SK-N-SH (cell line): ENCODE data around the gene TBC1D17. TPM values are rescaled to one million over a fixed set of nuclear protein-coding genes. Genes with fewer than 3 reads are reported as not detected.
A peak's percentile ranks its signal among the peaks of the same experiment; 100 is the strongest.

Experiments
- CTCF ChIA-PET: fragments of 300-600, 350-600 bp; formaldehyde crosslinking; extraction: SDS; loops from one replicate; lab custom pipeline; 2021; lab: Yijun Ruan, JAX
- POLR2A ChIA-PET: fragments of 350-600 bp; sonication (Branson Sonifier 250); formaldehyde crosslinking; extraction: SDS; loops from one replicate; lab custom pipeline; 2020; ENCODE audit warnings: antibody characterized with exemption, inconsistent platforms; lab: Yijun Ruan, JAX
- DNase-seq: peaks from one replicate; pipeline ENCODE4 v3.0.0; 2012
- H2AFZ ChIP-seq: fragments of 200-600 bp; sonication (generic); 2 replicates; pipeline ENCODE4 v1.8.1; 2016; ENCODE audit warnings: antibody characterized with exemption, mild to moderate bottlenecking, low read depth
- H3F3A ChIP-seq: fragments of 200-600 bp; sonication (generic); replicated peaks from 2 replicates; pipeline ENCODE3; 2016; ENCODE audit warnings: antibody characterized with exemption, mild to moderate bottlenecking; ENCODE audit not compliant: insufficient read depth
- H3K27ac ChIP-seq, 2 experiments: fragments of 200-500 bp in 1 of 2; fragments of 200-600 bp in 1 of 2; sonication (Bioruptor generic) in 1 of 2; sonication (generic), shearing (Covaris generic) in 1 of 2; 2 replicates each; pipeline versions ENCODE4 v1.5.1 to v1.6.1; 2014 to 2016; ENCODE audit warnings: low read depth in 2 of 2, inconsistent platforms in 1 of 2, low read length in 1 of 2, mild to moderate bottlenecking in 1 of 2, mixed read lengths in 1 of 2
- H3K27me3 ChIP-seq: fragments of 200-600 bp; sonication (generic), shearing (Covaris generic); 2 replicates; pipeline ENCODE4 v1.6.1; 2016; ENCODE audit warnings: mixed run types; ENCODE audit not compliant: insufficient read depth
- H3K36me3 ChIP-seq, 2 experiments: fragments of 200-500 bp in 1 of 2; fragments of 200-600 bp in 1 of 2; sonication (Bioruptor generic) in 1 of 2; sonication (generic) in 1 of 2; replicated peaks in 1 of 2; 2 replicates each; pipeline versions ENCODE3 to v1.5.1; 2014 to 2016; ENCODE audit warnings: low read length in 1 of 2, mild to moderate bottlenecking in 1 of 2; ENCODE audit not compliant: insufficient read depth in 2 of 2, control insufficient read depth in 1 of 2
- H3K4me1 ChIP-seq, 2 experiments: fragments of 200-500 bp in 1 of 2; fragments of 200-600 bp in 1 of 2; sonication (Bioruptor generic) in 1 of 2; sonication (generic), shearing (Covaris generic) in 1 of 2; 2 replicates each; pipeline versions ENCODE4 v1.5.1 to v1.6.1; 2014 to 2016; ENCODE audit warnings: low read depth in 1 of 2, low read length in 1 of 2, mixed run types in 1 of 2; ENCODE audit not compliant: insufficient read depth in 2 of 2, control insufficient read depth in 1 of 2
- H3K4me2 ChIP-seq: fragments of 200-600 bp; sonication (generic), shearing (Covaris generic); 2 replicates; pipeline ENCODE4 v1.6.1; 2017; ENCODE audit warnings: mixed run types
- H3K4me3 ChIP-seq, 2 experiments: fragments of 200-500 bp in 1 of 2; fragments of 200-600 bp in 1 of 2; sonication (Bioruptor generic) in 1 of 2; sonication (generic), shearing (Covaris generic) in 1 of 2; 2 replicates each; pipeline versions ENCODE4 v1.5.1 to v1.8.1; 2014 to 2016; ENCODE audit warnings: low read depth in 2 of 2, inconsistent platforms in 1 of 2, low read length in 1 of 2, mild to moderate bottlenecking in 1 of 2, mixed read lengths in 1 of 2, moderate library complexity in 1 of 2
- H3K79me2 ChIP-seq: fragments of 200-600 bp; sonication (generic); 2 replicates; pipeline ENCODE4 v1.8.1; 2017; ENCODE audit warnings: mild to moderate bottlenecking; ENCODE audit not compliant: insufficient read depth
- H3K9ac ChIP-seq: fragments of 200-600 bp; sonication (generic); 2 replicates; pipeline ENCODE4 v1.6.1; 2017; ENCODE audit warnings: mixed run types
- H3K9me2 ChIP-seq: fragments of 200-600 bp; sonication (generic); 2 replicates; pipeline ENCODE4 v1.6.1; 2017; ENCODE audit warnings: mixed run types
- H3K9me3 ChIP-seq: fragments of 200-600 bp; sonication (generic); 2 replicates; pipeline ENCODE4 v1.6.1; 2017; ENCODE audit warnings: mixed run types, mild to moderate bottlenecking, moderate library complexity
- H4K20me1 ChIP-seq: fragments of 200-600 bp; sonication (generic); 2 replicates; pipeline ENCODE4 v1.6.1; 2017; ENCODE audit warnings: mild to moderate bottlenecking, mixed run types; ENCODE audit not compliant: insufficient read depth
- CHD2 ChIP-seq: fragments of 150-350 bp; IDR thresholded peaks from 2 replicates; pipeline ENCODE4 v1.6.1; 2018; ENCODE audit warnings: low read length; ENCODE audit not compliant: partially characterized antibody
- CTCF ChIP-seq: fragments of 200-600 bp; sonication (generic); IDR thresholded peaks from 2 replicates; pipeline ENCODE4 v1.6.1; 2017; ENCODE audit warnings: antibody characterized with exemption, mild to moderate bottlenecking, moderate library complexity
- ELF1 ChIP-seq: IDR thresholded peaks from 2 replicates; pipeline ENCODE4 v1.4.0; 2012
- EZH2phosphoT487 ChIP-seq: fragments of 200-600 bp; sonication (generic); IDR thresholded peaks from 2 replicates; pipeline ENCODE4 v1.6.1; 2017; ENCODE audit warnings: low read depth, mixed run types, mild to moderate bottlenecking, antibody characterized with exemption, moderate library complexity, borderline replicate concordance
- FOXJ3 ChIP-seq: sonication (generic); formaldehyde crosslinking; IDR thresholded peaks from 2 replicates; pipeline ENCODE4 v1.5.1; 2020; ENCODE audit warnings: mild to moderate bottlenecking, missing genetic modification reagents
- FOXM1 ChIP-seq: IDR thresholded peaks from 2 replicates; pipeline ENCODE4 v1.4.0; 2012; ENCODE audit warnings: low read depth, mild to moderate bottlenecking
- GATA2 ChIP-seq: sonication (generic); formaldehyde crosslinking; IDR thresholded peaks from 2 replicates; pipeline ENCODE4 v1.5.0; 2020; ENCODE audit warnings: mild to moderate bottlenecking, missing genetic modification reagents
- IRF3 ChIP-seq: fragments of 150-350 bp; IDR thresholded peaks from 2 replicates; pipeline ENCODE4 v1.6.1; 2016; ENCODE audit warnings: mild to moderate bottlenecking, low read depth, low read length
- JUND ChIP-seq: IDR thresholded peaks from 2 replicates; pipeline ENCODE4 v1.4.0; 2012
- MAX ChIP-seq: IDR thresholded peaks from 2 replicates; pipeline ENCODE4 v1.4.0; 2012; ENCODE audit warnings: low read depth
- NFIC ChIP-seq: IDR thresholded peaks from 2 replicates; pipeline ENCODE4 v1.4.0; 2012; ENCODE audit warnings: borderline replicate concordance
- NRF1 ChIP-seq: IDR thresholded peaks from 2 replicates; pipeline ENCODE4 v1.6.1; 2012; ENCODE audit warnings: low read depth, mild to moderate bottlenecking, low read length
- PBX3 ChIP-seq: IDR thresholded peaks from 2 replicates; pipeline ENCODE4; 2012
- POLR2AphosphoS5 ChIP-seq: IDR thresholded peaks from 2 replicates; pipeline ENCODE4 v1.6.1; 2012; ENCODE audit warnings: low read depth, low read length
- RCOR1 ChIP-seq: fragments of 150-350 bp; IDR thresholded peaks from 2 replicates; pipeline ENCODE4 v1.6.1; 2017; ENCODE audit warnings: antibody characterized with exemption, low read length
- RXRA ChIP-seq: IDR thresholded peaks from 2 replicates; pipeline ENCODE4 v1.4.0; 2012; ENCODE audit warnings: low read depth, mild to moderate bottlenecking, borderline replicate concordance
- SIN3A ChIP-seq: IDR thresholded peaks from 2 replicates; pipeline ENCODE4 v1.6.1; 2012; ENCODE audit warnings: low read depth, mild to moderate bottlenecking, low read length, moderate library complexity, borderline replicate concordance
- SMC3 ChIP-seq: IDR thresholded peaks from 2 replicates; pipeline ENCODE4 v1.6.1; 2012; ENCODE audit warnings: low read depth, low read length, improper control_type of control experiment
- TAF1 ChIP-seq: IDR thresholded peaks from 2 replicates; pipeline ENCODE4 v1.6.1; 2012; ENCODE audit warnings: low read depth, mild to moderate bottlenecking, low read length, moderate library complexity, borderline replicate concordance
- TCF12 ChIP-seq: IDR thresholded peaks from 2 replicates; pipeline ENCODE4 v1.4.0; 2012
- TEAD4 ChIP-seq: IDR thresholded peaks from 2 replicates; pipeline ENCODE4 v1.4.0; 2012; ENCODE audit warnings: mild to moderate bottlenecking, borderline replicate concordance; ENCODE audit not compliant: insufficient read depth
- USF1 ChIP-seq: IDR thresholded peaks from 2 replicates; pipeline ENCODE4 v1.4.0; 2012; ENCODE audit warnings: low read depth, borderline replicate concordance
- ZBTB33 ChIP-seq: IDR thresholded peaks from 2 replicates; pipeline ENCODE4 v1.4.0; 2012; ENCODE audit warnings: low read depth, borderline replicate concordance
- WGBS: methylation state at CpG from one replicate; pipeline ENCODE4 v1.1.6; 2017; ENCODE audit warnings: low lambda C conversion rate; 5-methylcytosine and 5-hydroxymethylcytosine counted together
- polyA plus RNA-seq, 3 experiments: library from polyadenylated mRNA; depleted of rRNA; stranded (reverse); fragments of >200 nt; gene quantifications; 2 replicates each; pipeline ENCODE4 v1.2.3, GENCODE V29; 2012

TBC1D17 gene
- polyA plus RNA-seq, 1 of the 3 experiments (the other 2 are of a cell fraction) = 28.3 TPM

- whole genome bisulfite sequencing = 1% methylated on average over 21 of the region's 65 CpGs
- POLR2A ChIA-PET = interaction anchor here (1.3 to 3.5 kb wide), 3 partner anchors 11 to 17 kb away, joined by 9 to 22 read pairs (median 10); partner anchors contain the start of genes AKT1S1, PTOV1 and TBC1D17
- TF ChIP-seq CHD2 = peak; percentile 6
- TF ChIP-seq USF1 = peak; percentile 40; the same call in 1 of the 2 replicates
- TF ChIP-seq PBX3 = no peak; the same call in 1 of the 2 replicates
- no peak for TF ChIP-seq JUND
- no peak for TF ChIP-seq NRF1
- TF ChIP-seq TAF1 = 0 out of 2 replicates have a peak, but pooled peaks have one; percentile 22
- TF ChIP-seq SMC3 = no peak
- TF ChIP-seq FOXJ3 = peak; percentile 25; the same call in 1 of the 2 replicates
- no peak for TF ChIP-seq NFIC
- TF ChIP-seq TEAD4 = no peak
- TF ChIP-seq POLR2AphosphoS5 = peak; percentile 62
- TF ChIP-seq FOXM1 = no peak
- TF ChIP-seq RCOR1 = no peak
- TF ChIP-seq EZH2phosphoT487 = no peak
- TF ChIP-seq MAX = peak; percentile 75
- no peak for TF ChIP-seq IRF3
- TF ChIP-seq RXRA = no peak
- TF ChIP-seq GATA2 = no peak
- peak; percentile 66 for TF ChIP-seq ELF1
- TF ChIP-seq CTCF = no peak
- TF ChIP-seq SIN3A = peak; percentile 78; the same call in 1 of the 2 replicates
- no peak for TF ChIP-seq TCF12
- no peak for TF ChIP-seq ZBTB33
Measured at GRCh38 chr19:49866933-49867782, 10.3 kb upstream of the TBC1D17 start, which contains the start of gene PNKP. Gene PNKP (minus strand): TSS chr19:49867576. CDS start chr19:49867204, 372 bp downstream.

More at GRCh38 chr19:49866933-49867782, 10.3 kb upstream of the TBC1D17 start, which contains the start of gene PNKP:
- Histone ChIP-seq H3K9ac (peak within 1 kb of the TSS; percentile 83), H3K4me1 (peaks cover 33 to 51% of the 10 kb centered on the region in 2 experiments; a peak in 3 of 4 replicates), H3K4me2 (peak within 1 kb of the TSS; percentile 96), H3K4me3 (peak within 1 kb of the TSS; percentile 90 to 91), H4K20me1 (peaks cover 19% of the 10 kb centered on the region), H3K27me3 (no peaks in the 10 kb centered on the region), H3K79me2 (peaks cover 52% of the 10 kb centered on the region), H3K9me2 (no peaks in the 10 kb centered on the region), H3K27ac (peak within 1 kb of the TSS; percentile 96 to 97), H3K36me3 (peaks cover 19 to 35% of the 10 kb centered on the region in 2 experiments), H3K9me3 (no peaks in the 10 kb centered on the region), H2AFZ (peak within 1 kb of the TSS; percentile 85; the same call in 1 of the 2 replicates), H3F3A (peaks cover 21% of the 10 kb centered on the region)
- DNase-seq = peak; percentile 92
- CTCF ChIA-PET = interaction anchor here (1.1 to 1.2 kb wide), 2 partner anchors 16 to 195 kb away, joined by 3 to 5 read pairs; partner anchors contain the start of gene PTOV1
